Mucosa of rectum (tissue), 2 donors: ENCODE results near the gene HEPHL1.

ENCODE experiments used
- H3K27ac ChIP-seq, 2 donors: one replicate each; pipeline ENCODE4 v1.7.0; 2013; ENCODE audit warnings: inconsistent platforms in 2 of 2, low read depth in 2 of 2, low read length in 2 of 2
- H3K27me3 ChIP-seq, 2 donors: one replicate each; pipeline ENCODE4 v1.7.0; 2013; ENCODE audit warnings: low read length in 2 of 2; ENCODE audit not compliant: control insufficient read depth in 2 of 2, insufficient read depth in 2 of 2
- H3K36me3 ChIP-seq, 2 donors: one replicate each; pipeline ENCODE4 v1.7.0; 2013; ENCODE audit warnings: low read length in 2 of 2; ENCODE audit not compliant: control insufficient read depth in 2 of 2, insufficient read depth in 2 of 2
- H3K4me1 ChIP-seq, 2 donors: one replicate each; pipeline ENCODE4 v1.7.0; 2013; ENCODE audit warnings: low read length in 2 of 2, mild to moderate bottlenecking in 1 of 2; ENCODE audit not compliant: control insufficient read depth in 2 of 2, insufficient read depth in 2 of 2
- H3K4me3 ChIP-seq, 2 donors: one replicate each; pipeline ENCODE4 v1.7.0; 2013; ENCODE audit warnings: low read length in 2 of 2
- H3K9ac ChIP-seq, 2 donors: one replicate each; pipeline ENCODE4 v1.7.0; 2013; ENCODE audit warnings: low read length in 2 of 2, low read depth in 1 of 2, mild to moderate bottlenecking in 1 of 2
- H3K9me3 ChIP-seq, 2 donors: one replicate each; pipeline ENCODE4 v1.7.0; 2013; ENCODE audit warnings: low read length in 2 of 2; ENCODE audit not compliant: control insufficient read depth in 2 of 2
- donor health status: healthy.
- donor health status: Normal muscosa, but diverticular disease.

Gene HEPHL1

GRCh38 chr11:93988912-93989311, 32.2 kb upstream of the HEPHL1 start:
- no peaks in the 10 kb centered on the region for H3K36me3 ChIP-seq
- H3K9me3 ChIP-seq = no peaks in the 10 kb centered on the region
- no peak overlapping the region for H3K27ac ChIP-seq
- H3K27me3 ChIP-seq = no peaks in the 10 kb centered on the region
- H3K4me3 ChIP-seq = no peak overlapping the region
- no peak overlapping the region for H3K9ac ChIP-seq
- no peaks in the 10 kb centered on the region for H3K4me1 ChIP-seq

GRCh38 chr11:93993747-93994146, 27.4 kb upstream of the HEPHL1 start:
- no peaks in the 10 kb centered on the region for H3K27me3 ChIP-seq
- H3K4me1 ChIP-seq = no peaks in the 10 kb centered on the region
- H3K9me3 ChIP-seq = no peaks in the 10 kb centered on the region
- H3K4me3 ChIP-seq = no peak overlapping the region
- H3K9ac ChIP-seq = no peak overlapping the region
- H3K36me3 ChIP-seq = no peaks in the 10 kb centered on the region
- no peak overlapping the region for H3K27ac ChIP-seq

- no peak overlapping the region for H3K9ac ChIP-seq
- H3K27ac ChIP-seq = no peak overlapping the region
- H3K4me1 ChIP-seq = no peaks in the 10 kb centered on the region
Observed at GRCh38 chr11:93997741-93998140, 23.4 kb upstream of the HEPHL1 start.

GRCh38 chr11:94000659-94001058, 20.5 kb upstream of the HEPHL1 start:
- H3K4me1 ChIP-seq = no peaks in the 10 kb centered on the region
- H3K27ac ChIP-seq = no peak overlapping the region
- H3K4me3 ChIP-seq = no peak overlapping the region
- H3K27me3 ChIP-seq = no peaks in the 10 kb centered on the region
- no peaks in the 10 kb centered on the region for H3K9me3 ChIP-seq
- H3K36me3 ChIP-seq = no peaks in the 10 kb centered on the region
- no peak overlapping the region for H3K9ac ChIP-seq

More at GRCh38 chr11:93997741-93998140, 23.4 kb upstream of the HEPHL1 start:
- Histone ChIP-seq H3K4me3 (no peak overlapping the region), H3K36me3 (no peaks in the 10 kb centered on the region), H3K27me3 (no peaks in the 10 kb centered on the region), H3K9me3 (no peaks in the 10 kb centered on the region)

GRCh38 chr11:94002226-94002625, 18.9 kb upstream of the HEPHL1 start:
- Histone ChIP-seq H3K4me1 (no peaks in the 10 kb centered on the region), H3K27me3 (no peaks in the 10 kb centered on the region), H3K9me3 (no peaks in the 10 kb centered on the region), H3K9ac (no peak overlapping the region), H3K4me3 (no peak overlapping the region), H3K27ac (no peak overlapping the region), H3K36me3 (no peaks in the 10 kb centered on the region)

- Histone ChIP-seq H3K4me3 (no peak overlapping the region), H3K36me3 (no peaks in the 10 kb centered on the region)
Observed at GRCh38 chr11:94007426-94007825, 13.7 kb upstream of the HEPHL1 start.

GRCh38 chr11:94007906-94008305, 13.2 kb upstream of the HEPHL1 start:
- Histone ChIP-seq H3K27me3 (no peaks in the 10 kb centered on the region), H3K4me3 (no peak overlapping the region), H3K27ac (no peak overlapping the region), H3K9me3 (no peaks in the 10 kb centered on the region), H3K9ac (no peak overlapping the region), H3K4me1 (no peaks in the 10 kb centered on the region), H3K36me3 (no peaks in the 10 kb centered on the region)

More at GRCh38 chr11:94007426-94007825, 13.7 kb upstream of the HEPHL1 start:
- H3K27ac ChIP-seq = no peak overlapping the region
- no peaks in the 10 kb centered on the region for H3K9me3 ChIP-seq
- H3K27me3 ChIP-seq = no peaks in the 10 kb centered on the region
- no peaks in the 10 kb centered on the region for H3K4me1 ChIP-seq
- H3K9ac ChIP-seq = no peak overlapping the region

- Histone ChIP-seq H3K9ac (no peak overlapping the region), H3K36me3 (no peaks in the 10 kb centered on the region), H3K4me1 (no peaks in the 10 kb centered on the region), H3K27me3 (no peaks in the 10 kb centered on the region), H3K4me3 (no peak overlapping the region), H3K9me3 (no peaks in the 10 kb centered on the region), H3K27ac (no peak overlapping the region)
Observed at GRCh38 chr11:94010136-94010535, 11.0 kb upstream of the HEPHL1 start.

- no peaks in the 10 kb centered on the region for H3K4me1 ChIP-seq
- no peak overlapping the region for H3K4me3 ChIP-seq
Observed at GRCh38 chr11:94011478-94011877, 9.7 kb upstream of the HEPHL1 start.

GRCh38 chr11:94017446-94017845, 3.7 kb upstream of the HEPHL1 start:
- H3K4me1 ChIP-seq = no peaks in the 10 kb centered on the region
- no peak overlapping the region for H3K27ac ChIP-seq
- H3K9ac ChIP-seq = no peak overlapping the region
- H3K9me3 ChIP-seq = no peaks in the 10 kb centered on the region
- no peaks in the 10 kb centered on the region for H3K36me3 ChIP-seq
- H3K27me3 ChIP-seq = no peaks in the 10 kb centered on the region
- no peak overlapping the region for H3K4me3 ChIP-seq

More at GRCh38 chr11:94011478-94011877, 9.7 kb upstream of the HEPHL1 start:
- Histone ChIP-seq H3K36me3 (no peaks in the 10 kb centered on the region), H3K9ac (no peak overlapping the region), H3K27ac (no peak overlapping the region), H3K9me3 (no peaks in the 10 kb centered on the region), H3K27me3 (no peaks in the 10 kb centered on the region)

GRCh38 chr11:94018721-94019120, 2.4 kb upstream of the HEPHL1 start:
- no peaks in the 10 kb centered on the region for H3K27me3 ChIP-seq
- no peaks in the 10 kb centered on the region for H3K9me3 ChIP-seq
- H3K36me3 ChIP-seq = no peaks in the 10 kb centered on the region
- no peak overlapping the region for H3K4me3 ChIP-seq
- no peak overlapping the region for H3K27ac ChIP-seq
- H3K4me1 ChIP-seq = no peaks in the 10 kb centered on the region
- no peak overlapping the region for H3K9ac ChIP-seq
